B cell (primary cell): ENCODE results near the gene ITSN1. TPM values are rescaled to one million over a fixed set of nuclear protein-coding genes. Genes with fewer than 3 reads are reported as not detected.

Experiments
- ATAC-seq: fragments of 200-7000 bp; cut with Tn5 transposase; one replicate; pipeline ENCODE4 v1.10.0; 2021; ENCODE audit warnings: low read depth, mild to moderate bottlenecking, moderate number of reproducible peaks, moderate library complexity
- CTCF ChIA-PET: fragments of 350-600 bp; sonication (Branson Sonifier 250); formaldehyde crosslinking; loops from one replicate; lab custom pipeline; 2021; ENCODE audit warnings: antibody characterized with exemption, inconsistent platforms; lab: Charles Lee
- POLR2A ChIA-PET: fragments of 350-600 bp; sonication (Branson Sonifier 250); formaldehyde crosslinking; loops from one replicate; lab custom pipeline; 2021; ENCODE audit warnings: antibody characterized with exemption; lab: Charles Lee
- DNase-seq: peaks from one replicate; pipeline ENCODE4 v3.0.0; 2013
- H2AFZ ChIP-seq: 2 replicates; pipeline ENCODE4 v1.6.1; 2012; ENCODE audit warnings: mild to moderate bottlenecking, low read depth, low read length; ENCODE audit not compliant: insufficient read depth, poor library complexity, severe bottlenecking
- H3K27ac ChIP-seq, 2 donors: 1 replicate in 1 of 2; 2 replicates in 1 of 2; pipeline ENCODE4 v1.5.1; 2012 to 2013; ENCODE audit warnings: low read length in 2 of 2, mild to moderate bottlenecking in 2 of 2, moderate library complexity in 1 of 2
- H3K27me3 ChIP-seq, 4 experiments: fragments of 200-600 bp in 1 of 4; sonication (generic) in 1 of 4; replicated peaks in 1 of 4; 1 replicate in 2 of 4; 2 replicates in 2 of 4; pipeline versions ENCODE4 v1.6.1 to v1.7.0; 2013 to 2016; ENCODE audit warnings: low read length in 3 of 4, mild to moderate bottlenecking in 2 of 4, mixed read lengths in 1 of 4, moderate library complexity in 1 of 4; ENCODE audit not compliant: insufficient read depth in 4 of 4, control insufficient read depth in 3 of 4; ENCODE audit errors: control extremely low read depth in 1 of 4
- H3K36me3 ChIP-seq, 2 experiments: replicated peaks in 1 of 2; 1 replicate in 1 of 2; 2 replicates in 1 of 2; pipeline versions ENCODE4 v1.6.1 to v1.7.1; 2013; ENCODE audit warnings: low read length in 1 of 2; ENCODE audit not compliant: insufficient read depth in 2 of 2, control insufficient read depth in 1 of 2; ENCODE audit errors: control extremely low read depth in 1 of 2, extremely low read depth in 1 of 2
- H3K4me1 ChIP-seq, 2 donors: fragments of 200-600 bp in 1 of 2; sonication (generic) in 1 of 2; 1 replicate in 1 of 2; 2 replicates in 1 of 2; pipeline versions ENCODE4 v1.5.1 to v1.6.1; 2013 to 2017; ENCODE audit warnings: low read length in 2 of 2; ENCODE audit not compliant: control insufficient read depth in 2 of 2, insufficient read depth in 2 of 2
- H3K4me2 ChIP-seq: replicated peaks from 2 replicates; pipeline ENCODE3; 2012; ENCODE audit warnings: mild to moderate bottlenecking, low read depth, low read length; ENCODE audit not compliant: poor library complexity, severe bottlenecking
- H3K4me3 ChIP-seq, 5 experiments: fragments of 200-600 bp in 1 of 5; sonication (generic) in 1 of 5; 1 replicate in 3 of 5; 2 replicates in 2 of 5; pipeline versions ENCODE4 v1.5.1 to v1.7.0; 2011 to 2016; ENCODE audit warnings: low read length in 4 of 5, mild to moderate bottlenecking in 4 of 5, low read depth in 2 of 5, control low read depth in 1 of 5, moderate library complexity in 1 of 5; ENCODE audit not compliant: insufficient read depth in 1 of 5; ENCODE audit errors: control extremely low read depth in 1 of 5, extremely low read depth in 1 of 5
- H3K79me2 ChIP-seq: fragments of 200-600 bp; sonication (generic); one replicate; pipeline ENCODE4 v1.6.0; 2016; ENCODE audit warnings: low read length; ENCODE audit not compliant: control insufficient read depth, insufficient read depth
- H3K9ac ChIP-seq: fragments of 200-600 bp; sonication (generic); 2 replicates; pipeline ENCODE4 v1.6.1; 2017; ENCODE audit warnings: mild to moderate bottlenecking, low read length, moderate library complexity
- H3K9me3 ChIP-seq, 3 donors: one replicate each; pipeline versions ENCODE4 v1.6.1 to v1.7.1; 2013; ENCODE audit warnings: low read length in 2 of 3; ENCODE audit not compliant: control insufficient read depth in 2 of 3, insufficient read depth in 1 of 3; ENCODE audit errors: control extremely low read depth in 1 of 3
- H4K20me1 ChIP-seq: 2 replicates; pipeline ENCODE4 v1.6.0; 2012; ENCODE audit warnings: mild to moderate bottlenecking, low read length; ENCODE audit not compliant: insufficient read depth, control insufficient read depth, poor library complexity, severe bottlenecking
- H3K27ac Mint-ChIP-seq: one replicate; pipeline ENCODE4 v1.8.0; 2021; ENCODE audit warnings: mixed read lengths
- H3K27me3 Mint-ChIP-seq: one replicate; pipeline ENCODE4 v1.8.0; 2021; ENCODE audit warnings: mixed read lengths
- H3K4me1 Mint-ChIP-seq: one replicate; pipeline ENCODE4 v1.8.0; 2021; ENCODE audit warnings: mixed read lengths
- H3K4me3 Mint-ChIP-seq: one replicate; pipeline ENCODE4 v1.8.0; 2021; ENCODE audit warnings: mixed read lengths
- H3K9me3 Mint-ChIP-seq: one replicate; pipeline ENCODE4 v1.8.0; 2022; ENCODE audit warnings: mixed read lengths; ENCODE audit not compliant: insufficient read depth
- CTCF ChIP-seq: fragments of 200-600 bp; IDR thresholded peaks from one replicate; pipeline ENCODE4 v1.8.0; 2022; ENCODE audit warnings: antibody characterized with exemption, mild to moderate bottlenecking
- EZH2 ChIP-seq: IDR thresholded peaks from 2 replicates; pipeline ENCODE4 v1.6.1; 2012; ENCODE audit warnings: borderline replicate concordance, low read depth, mild to moderate bottlenecking, moderate library complexity, low read length; ENCODE audit not compliant: insufficient read depth, poor library complexity, severe bottlenecking
- WGBS: methylation state at CpG from one replicate; pipeline ENCODE4 v1.1.5; 2013; ENCODE audit warnings: missing lambda C conversion rate; ENCODE audit not compliant: insufficient coverage; 5-methylcytosine and 5-hydroxymethylcytosine counted together
- intact Hi-C: fragments of 100-400 bp; cut with micrococcal nuclease; formaldehyde crosslinking; loops from one replicate; pipeline ENCODE4 v1.10.0; 2022
- polyA plus RNA-seq: library from polyadenylated mRNA; depleted of rRNA; stranded (reverse); fragments of >200 nt; gene quantifications from 2 replicates; pipeline ENCODE4 v1.2.3, GENCODE V29; 2012
- total RNA-seq, 2 donors: library from RNA; stranded (reverse); fragments of 120-200 nt in 1 of 2; gene quantifications; 1 replicate in 1 of 2; 2 replicates in 1 of 2; pipeline versions ENCODE4 v1.2.3 to v1.2.4, GENCODE V29; 2013 to 2022

Gene ITSN1
- total and polyA plus RNA-seq, 2 donors (not counting 1 experiment from before 2014, with no cell fraction given), result 0.31 to 2.4 TPM

- Mint-ChIP-seq H3K27me3 (peaks cover 25% of the 10 kb centered on the region), H3K27ac (no peak overlapping the region), H3K4me1 (no peaks in the 10 kb centered on the region), H3K9me3 (no peaks in the 10 kb centered on the region), H3K4me3 (no peak overlapping the region)
- Histone ChIP-seq H2AFZ (no peak overlapping the region), H3K4me3 (no peak overlapping the region), H3K4me1 (no peaks in the 10 kb centered on the region), H3K36me3 (no peaks in the 10 kb centered on the region), H3K9me3 (no peaks in the 10 kb centered on the region), H3K27ac (no peak overlapping the region), H3K79me2 (no peaks in the 10 kb centered on the region), H3K27me3 (no peaks in the 10 kb centered on the region), H3K4me2 (no peak overlapping the region), H3K9ac (no peak overlapping the region), H4K20me1 (no peaks in the 10 kb centered on the region)
- 92% methylated on average over 4 of the region's 7 CpGs for WGBS
- intact Hi-C loops, result no loop called here
- POLR2A ChIA-PET, result no interaction called here
- DNase-seq (no peak), ATAC-seq (no peak)
- TF ChIP-seq EZH2 (no peak), CTCF (no peak)
- CTCF ChIA-PET, result no interaction called here
Measured at GRCh38 chr21:33658919-33659567, 16.7 kb downstream of the ITSN1 start.

GRCh38 chr21:33659568-33659949 is 17.3 kb downstream of the ITSN1 start:
- Mint-ChIP-seq H3K4me3 (no peak overlapping the region), H3K27me3 (peaks cover 23% of the 10 kb centered on the region), H3K9me3 (no peaks in the 10 kb centered on the region), H3K27ac (no peak overlapping the region), H3K4me1 (no peaks in the 10 kb centered on the region)
- POLR2A ChIA-PET, result no interaction called here
- ATAC-seq, result no peak
- Histone ChIP-seq H3K27me3 (no peaks in the 10 kb centered on the region), H4K20me1 (no peaks in the 10 kb centered on the region), H3K4me2 (no peak overlapping the region), H3K27ac (no peak overlapping the region), H3K79me2 (no peaks in the 10 kb centered on the region), H3K4me3 (no peak overlapping the region), H3K36me3 (no peaks in the 10 kb centered on the region), H3K9ac (no peak overlapping the region), H3K9me3 (no peaks in the 10 kb centered on the region), H2AFZ (no peak overlapping the region), H3K4me1 (no peaks in the 10 kb centered on the region)
- intact Hi-C loops, result no loop called here
- CTCF ChIA-PET, result no interaction called here
- TF ChIP-seq EZH2, result no peak
- TF ChIP-seq CTCF, result no peak
- DNase-seq, result no peak
- no CpG with 5 or more reads among the region's 1 CpG for WGBS
